ENCODE data around the gene SLC38A1.
"Not testable (repeated sequence)": the region's sequence is repeated elsewhere in the genome, so short reads cannot be mapped to it uniquely, and the experiment has no call there.

SLC38A1 gene

DNA sequence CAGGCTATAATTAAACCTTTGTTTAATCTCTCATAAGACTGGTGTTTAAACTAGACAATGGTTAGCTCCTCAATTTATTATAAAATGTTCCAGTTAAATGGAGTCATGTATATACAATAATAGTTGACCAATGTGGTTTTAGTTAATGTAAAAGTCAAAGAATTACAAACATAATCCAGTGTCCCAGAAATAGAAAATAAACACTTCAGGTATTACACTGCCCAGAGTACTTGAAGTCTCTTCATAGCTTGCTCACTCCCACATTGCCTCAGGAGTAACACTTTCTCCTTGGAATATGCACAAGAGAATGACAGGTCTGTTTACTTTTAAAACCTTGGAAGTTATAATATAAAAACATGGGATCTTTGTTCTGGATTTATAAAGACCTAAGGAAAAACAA is 60.5 kb downstream of the SLC38A1 start:
- no peak for DNase-seq

DNA sequence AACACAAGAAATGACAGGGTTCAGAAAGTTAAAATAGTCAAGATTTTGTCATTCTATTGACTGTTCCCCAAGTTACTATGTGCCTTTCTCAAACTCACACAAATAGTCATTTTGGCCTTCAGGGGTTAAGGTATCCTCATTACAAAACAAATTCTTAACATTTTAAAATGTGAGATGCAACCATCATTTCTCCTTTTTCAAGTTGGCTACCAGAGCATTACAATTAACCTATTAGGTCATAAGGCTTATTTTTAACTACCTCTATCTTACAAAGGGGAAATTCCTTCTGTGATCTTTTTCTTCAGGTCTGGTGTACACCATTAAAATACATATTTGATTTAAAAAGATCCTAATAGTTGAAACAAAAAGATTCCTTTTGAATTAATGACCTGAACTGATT is 61.2 kb downstream of the SLC38A1 start:
- no peak for DNase-seq

DNA sequence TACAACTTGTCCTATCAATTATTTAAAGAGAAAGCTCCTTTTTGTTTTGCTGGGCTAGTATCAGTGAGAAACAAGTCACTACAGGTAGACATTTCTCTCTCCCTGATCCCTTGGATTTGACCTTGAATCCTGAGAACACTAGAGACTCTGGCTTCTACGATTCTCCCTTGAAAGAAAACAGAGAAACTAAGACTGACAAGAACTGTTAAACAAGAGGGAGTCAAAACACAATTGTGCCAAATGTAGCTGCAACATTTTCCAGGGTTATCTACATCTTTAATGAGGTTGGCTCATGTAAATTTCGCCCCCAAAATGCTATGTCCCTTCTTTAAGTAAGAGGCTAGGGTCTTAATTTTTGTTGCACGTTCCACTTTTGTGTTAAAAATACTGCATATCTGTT is 62.4 kb downstream of the SLC38A1 start:
- DNase-seq, result no peak

DNA sequence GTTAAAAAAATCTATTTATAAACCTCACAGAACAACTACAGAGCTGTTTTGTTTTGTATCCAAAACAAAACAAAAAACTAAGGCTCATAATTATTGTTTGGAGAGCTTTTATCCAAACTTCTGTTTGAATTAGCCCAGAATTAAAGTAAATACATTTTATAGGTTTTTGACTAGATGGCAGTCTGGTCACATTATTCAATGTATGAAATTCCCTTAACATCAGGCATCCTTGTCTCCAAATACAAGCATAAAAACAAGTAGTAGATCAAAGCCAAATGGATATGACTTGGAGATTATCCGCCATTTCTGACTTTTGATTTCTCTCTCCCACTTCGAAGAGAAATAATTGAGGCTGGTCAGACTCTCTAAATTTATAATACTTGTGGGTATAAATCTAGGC is 63.5 kb downstream of the SLC38A1 start:
- no peak for DNase-seq

DNA sequence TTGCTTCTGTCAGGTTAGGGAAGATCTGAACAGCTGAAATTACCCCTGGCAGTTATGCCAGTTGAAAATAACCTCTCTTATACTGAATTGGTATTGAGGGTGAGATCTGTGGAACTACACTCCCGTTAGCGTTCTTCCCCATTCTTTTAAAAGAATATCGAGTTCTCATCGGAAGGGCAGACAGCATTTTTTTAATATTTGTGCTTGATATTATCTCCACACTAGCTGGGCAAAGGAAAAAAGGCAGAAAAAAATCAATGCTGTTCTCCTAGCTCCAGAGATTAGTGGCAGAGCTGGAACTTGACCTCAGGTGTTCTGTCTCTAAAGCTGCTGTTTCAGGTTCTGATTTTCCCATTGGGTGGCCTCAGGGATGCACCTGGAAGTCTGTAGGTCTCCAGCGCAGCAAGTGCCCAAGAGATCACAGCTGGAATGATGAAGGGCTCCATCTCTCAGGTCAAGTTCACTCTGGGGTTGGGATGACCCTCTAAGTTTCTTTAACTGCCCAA is 67.5 kb downstream of the SLC38A1 start:
- no peak for DNase-seq

DNA sequence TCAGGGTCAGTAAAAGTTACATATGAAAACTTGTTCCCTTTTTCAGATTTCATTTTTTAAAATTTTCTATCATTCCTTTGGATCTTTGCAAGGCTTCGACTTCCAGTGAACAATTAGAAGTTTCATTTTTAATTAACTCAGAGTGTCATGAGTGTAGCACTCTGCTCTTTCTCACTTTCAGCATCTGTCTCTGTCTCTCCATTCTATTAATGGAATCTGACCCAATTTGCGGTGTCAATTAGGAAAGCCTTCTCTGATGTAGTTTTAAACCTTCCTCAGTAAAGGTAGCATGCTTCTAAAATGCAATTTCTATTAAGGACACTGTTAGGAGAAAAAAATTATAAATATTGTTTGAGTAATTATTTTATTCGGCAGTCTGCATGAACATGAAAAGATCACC is 68.3 kb downstream of the SLC38A1 start:
- DNase-seq, result no peak

DNA sequence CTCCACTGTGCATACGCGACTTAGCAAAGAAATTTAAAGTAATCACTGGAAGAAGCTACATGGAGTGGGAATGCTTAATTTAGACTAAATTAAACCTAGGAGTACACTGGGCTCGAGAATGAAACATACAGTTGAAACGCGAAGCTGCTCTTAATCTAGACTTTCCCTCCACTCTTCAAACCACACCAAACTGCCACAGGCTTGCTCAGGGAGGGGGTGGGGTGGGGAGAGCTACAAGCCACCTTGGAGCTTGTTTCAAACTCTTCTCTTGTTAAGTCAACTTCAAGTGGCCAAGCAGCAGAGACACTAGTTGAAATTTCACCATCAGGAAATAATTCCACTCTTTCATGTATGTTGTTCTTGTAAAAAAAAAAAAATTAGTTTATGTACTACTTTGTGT is 69.9 kb downstream of the SLC38A1 start:
- no peak for DNase-seq

DNA sequence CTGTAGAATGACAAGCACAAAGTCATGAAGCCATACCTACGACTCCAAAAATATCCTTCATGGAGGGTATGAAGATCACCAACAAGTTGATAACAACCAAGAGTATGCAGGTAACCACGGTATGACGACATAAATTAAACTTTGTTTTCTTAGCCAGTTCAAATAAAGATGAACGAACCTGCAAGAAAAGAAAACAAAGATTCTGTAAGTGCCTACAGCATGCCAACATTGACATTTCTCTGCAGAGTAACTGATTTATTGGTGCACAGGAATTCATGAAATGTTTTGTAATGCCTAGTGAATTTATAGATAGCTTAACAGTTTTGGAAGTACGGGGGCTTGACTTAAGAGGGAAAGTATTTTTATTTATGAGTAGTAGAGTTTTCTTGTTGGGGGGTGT is 71.0 kb downstream of the SLC38A1 start:
- DNase-seq, result no peak

DNA sequence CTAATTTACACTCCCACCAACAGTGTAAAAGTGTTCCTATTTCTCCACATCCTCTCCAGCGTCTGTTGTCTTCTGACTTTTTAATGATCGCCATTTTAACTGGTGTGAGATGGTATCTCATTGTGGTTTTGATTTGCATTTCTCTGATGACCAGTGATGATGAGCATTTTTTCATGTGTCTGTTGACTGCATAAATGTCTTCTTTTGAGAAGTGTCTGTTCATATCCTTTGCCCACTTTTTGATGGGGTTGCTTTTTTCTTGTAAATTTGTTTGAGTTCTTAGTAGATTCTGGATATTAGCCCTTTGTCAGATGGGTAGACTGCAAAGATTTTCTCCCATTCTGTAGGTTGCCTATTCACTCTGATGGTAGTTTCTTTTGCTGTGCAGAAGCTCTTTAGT is 78.3 kb downstream of the SLC38A1 start:
- DNase-seq, result not testable (repeated sequence)

DNA sequence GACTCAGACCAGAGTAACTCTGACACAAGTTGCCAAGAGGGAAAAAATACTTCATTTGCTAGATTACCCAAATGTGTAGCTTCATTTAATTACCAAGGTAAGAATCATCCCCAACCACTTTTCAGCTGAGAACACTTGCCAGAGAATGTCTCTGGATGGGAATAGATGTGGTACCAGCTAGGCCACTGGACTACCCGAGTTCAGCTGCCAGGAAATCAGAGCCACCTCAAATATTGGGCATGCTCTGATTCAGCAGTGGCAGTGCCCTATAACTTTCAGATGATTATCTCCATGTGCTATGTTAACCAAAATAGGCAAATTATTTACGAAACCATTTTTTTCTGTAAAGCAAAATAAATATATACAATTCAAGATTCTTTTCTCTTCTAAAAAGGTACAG is 80.7 kb downstream of the SLC38A1 start:
- no peak for DNase-seq

DNA sequence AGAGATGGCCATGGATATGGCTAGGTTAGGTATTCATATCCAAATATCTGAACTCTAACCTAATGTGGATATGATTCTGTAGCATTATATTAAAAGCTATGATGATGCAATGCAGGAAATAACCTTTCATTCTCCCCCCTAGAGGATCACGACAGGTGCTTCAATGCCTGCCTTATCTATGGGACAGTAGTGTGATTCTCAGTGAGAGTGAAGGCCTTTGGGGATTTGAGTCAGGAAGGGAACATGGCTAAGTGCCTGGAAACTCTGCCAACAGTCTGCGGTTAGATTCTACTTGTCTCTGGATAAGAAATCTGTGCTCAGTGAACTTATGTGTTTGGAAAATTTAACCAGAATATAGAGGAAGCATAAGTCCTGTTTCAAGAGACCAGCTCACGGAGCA is 81.8 kb downstream of the SLC38A1 start:
- no peak for DNase-seq

DNA sequence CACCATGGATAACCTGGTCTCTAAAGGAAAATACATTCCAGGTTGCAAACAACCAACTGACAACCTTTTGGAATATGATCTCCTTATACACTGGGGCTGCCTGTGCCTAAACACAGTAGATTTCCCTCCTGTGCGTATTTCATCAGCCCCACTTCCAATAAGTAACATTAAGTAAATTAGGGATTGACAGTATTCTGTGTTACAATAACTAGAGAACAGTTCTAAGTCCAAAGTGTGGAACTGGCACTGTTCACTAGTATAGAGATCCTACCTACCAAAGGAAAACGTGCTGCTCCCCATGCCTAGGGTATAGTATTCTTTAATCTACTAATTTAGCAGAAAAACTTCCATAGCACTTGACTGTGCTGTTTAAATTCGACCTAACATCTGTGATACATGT is 82.8 kb downstream of the SLC38A1 start:
- no peak for DNase-seq

DNA sequence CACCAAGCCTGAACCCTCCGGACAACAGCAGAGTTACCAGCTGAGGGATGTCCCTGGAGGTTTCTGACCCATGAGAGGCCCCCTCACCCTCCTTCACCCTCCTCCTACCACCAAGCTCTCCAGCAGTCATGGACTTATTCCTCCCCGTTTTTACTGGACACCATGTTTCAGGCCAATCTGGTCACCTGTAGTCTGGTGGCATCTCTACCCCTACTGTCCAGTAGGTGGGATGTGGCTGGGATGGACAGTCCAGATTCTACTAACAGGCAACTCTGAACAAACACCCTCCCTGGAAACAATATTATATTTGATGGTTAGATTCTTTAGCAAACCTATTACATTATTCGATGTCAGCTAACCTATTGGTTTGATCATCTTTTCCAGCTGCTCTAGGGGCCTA is 83.2 kb downstream of the SLC38A1 start:
- DNase-seq, result no peak

DNA sequence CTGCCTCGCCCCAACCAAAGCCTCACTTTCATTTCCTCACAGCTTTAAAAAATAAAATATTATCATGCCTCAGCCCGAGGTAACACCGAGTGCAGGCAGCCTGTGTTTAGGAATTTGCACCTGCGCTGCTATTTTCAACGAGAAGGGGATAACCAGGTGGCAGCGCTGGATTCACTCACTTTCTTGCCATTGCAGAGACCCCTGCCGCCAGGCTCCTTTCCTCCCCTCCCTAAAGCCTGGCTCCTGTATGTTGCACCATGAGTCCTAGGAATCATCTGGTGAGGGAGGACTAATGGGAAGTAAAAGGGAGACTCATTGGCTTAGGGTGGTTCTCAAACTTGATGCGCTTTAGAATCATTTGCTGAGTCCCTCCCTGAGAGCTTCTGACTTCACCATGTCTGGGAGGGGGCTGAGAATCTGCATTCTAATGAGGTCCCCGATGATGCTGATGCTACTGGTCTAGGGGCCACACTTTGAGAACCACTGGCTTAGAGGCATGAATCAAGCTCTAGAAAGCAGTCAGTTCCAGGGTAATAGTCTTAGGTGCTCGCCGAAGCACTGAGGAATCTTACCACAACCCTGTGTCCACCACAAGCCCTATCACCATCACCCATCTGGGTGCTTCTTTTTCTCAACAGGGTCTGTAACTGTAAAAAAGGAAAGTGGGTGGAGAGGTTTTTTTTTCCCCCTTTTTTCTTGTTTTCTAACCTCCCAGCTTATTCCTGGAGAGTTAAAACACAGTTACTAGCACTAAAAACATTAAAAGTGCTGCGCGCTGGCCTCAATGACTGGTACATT is 83.8 kb downstream of the SLC38A1 start:
- DNase-seq, result no peak

DNA sequence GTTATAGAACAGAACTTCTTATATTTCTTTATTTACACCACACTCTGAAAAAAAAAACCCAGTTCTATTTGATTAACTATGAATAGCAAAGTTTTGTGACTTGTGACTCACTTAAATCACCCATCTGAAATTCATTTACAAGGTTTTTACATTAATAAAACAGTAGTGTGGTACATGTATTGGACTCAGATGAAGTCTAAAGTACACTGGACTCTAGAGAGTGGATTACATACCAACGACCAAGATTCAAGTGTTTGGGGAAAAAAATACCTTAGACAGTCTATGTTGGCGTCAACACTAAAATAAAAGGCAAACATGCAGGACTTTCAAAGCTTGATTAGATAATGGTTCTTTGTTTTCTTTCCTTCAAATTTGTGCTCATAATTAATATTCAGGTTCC is 85.7 kb downstream of the SLC38A1 start:
- DNase-seq, result no peak

DNA sequence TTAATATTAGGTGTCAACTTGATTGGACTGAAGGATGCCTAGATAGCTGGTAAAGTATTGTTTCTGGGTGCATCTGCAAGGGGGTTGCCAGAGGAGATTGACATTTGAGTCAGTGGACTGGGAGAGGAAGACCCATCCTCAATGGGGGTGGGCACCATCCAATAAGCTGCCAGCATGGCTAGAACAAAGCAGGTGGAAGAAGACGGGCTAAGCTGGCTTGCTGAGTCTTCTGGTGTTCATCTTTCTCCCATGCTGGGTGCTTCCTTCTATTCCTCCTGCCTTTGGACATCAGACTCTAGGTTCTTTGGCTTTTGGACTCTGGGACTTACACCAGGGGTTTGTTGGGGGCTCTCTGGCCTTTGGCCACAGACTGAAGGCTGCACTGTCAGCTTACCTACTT is 87.4 kb downstream of the SLC38A1 start:
- DNase-seq, result no peak

DNA sequence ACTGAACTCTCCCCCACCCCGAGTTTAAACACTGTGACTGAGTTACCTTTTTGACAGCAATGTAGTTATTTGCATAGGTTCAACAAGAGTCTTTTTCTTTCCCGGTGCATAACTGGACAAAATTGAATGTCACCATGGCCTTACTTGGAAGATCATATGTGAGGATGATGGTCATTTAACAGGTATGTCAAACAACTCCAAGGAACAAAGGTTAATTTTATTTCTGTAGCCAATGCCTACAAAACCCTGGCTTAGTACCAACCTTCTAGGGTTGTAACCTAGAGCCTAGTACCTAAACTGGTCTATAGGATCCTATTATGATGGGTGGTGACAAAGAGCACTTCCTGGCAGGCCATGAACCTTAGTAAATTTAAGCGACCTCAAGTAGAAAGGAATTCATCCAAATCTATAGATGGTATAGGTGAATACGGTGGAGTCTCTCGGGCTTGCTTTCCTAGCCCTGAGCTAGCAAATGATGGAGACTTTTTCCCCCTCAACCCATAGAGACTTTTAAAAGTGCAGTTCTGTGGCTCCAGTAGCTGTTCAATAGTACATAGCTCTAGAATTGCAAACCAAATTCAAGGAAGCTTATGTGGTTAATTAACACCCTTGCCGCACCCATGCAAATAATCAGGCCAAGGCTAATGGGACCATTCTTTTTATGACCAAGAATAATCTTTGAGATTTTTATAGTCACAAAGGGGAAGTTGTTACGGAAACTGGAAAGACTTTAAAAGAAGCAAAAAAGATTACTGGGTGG is 89.0 kb downstream of the SLC38A1 start:
- DNase-seq, result no peak

DNA sequence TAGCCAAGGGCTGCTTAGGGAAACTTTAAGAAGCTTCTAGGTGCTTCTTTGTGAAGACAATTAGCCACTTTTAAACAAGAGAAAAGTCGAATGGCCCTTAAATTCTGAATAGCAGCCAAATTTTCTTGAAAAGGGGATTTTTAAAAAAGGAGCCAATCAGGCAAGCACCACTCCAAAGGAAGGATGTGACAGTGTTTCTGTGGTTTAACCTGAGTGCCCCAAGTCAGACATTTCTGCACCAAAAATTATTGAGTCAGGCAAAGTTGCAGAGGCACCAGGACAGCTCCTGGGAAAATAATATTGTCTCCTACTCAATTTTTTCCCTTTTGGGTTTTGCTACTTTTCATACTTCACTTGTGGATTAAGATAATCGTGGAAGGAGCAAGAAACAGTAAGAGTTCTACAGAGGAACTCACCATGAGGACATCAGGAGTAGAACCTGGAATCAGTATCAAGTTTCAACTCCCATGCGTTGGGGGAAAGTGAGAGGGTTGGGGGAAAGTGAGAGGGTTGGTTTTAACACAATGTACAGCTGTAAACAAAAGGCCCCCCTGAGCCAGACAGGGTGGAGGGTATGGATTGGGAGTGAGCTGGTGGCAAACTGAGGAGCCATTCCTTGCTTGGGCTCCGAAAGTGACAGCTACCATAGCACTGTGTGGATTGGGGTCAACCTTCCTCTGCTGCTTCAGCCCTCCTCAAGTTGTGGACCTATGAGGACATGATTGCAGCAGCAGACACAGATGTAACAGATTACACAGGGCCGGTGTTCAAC is 90.8 kb downstream of the SLC38A1 start:
- DNase-seq, result no peak

DNA sequence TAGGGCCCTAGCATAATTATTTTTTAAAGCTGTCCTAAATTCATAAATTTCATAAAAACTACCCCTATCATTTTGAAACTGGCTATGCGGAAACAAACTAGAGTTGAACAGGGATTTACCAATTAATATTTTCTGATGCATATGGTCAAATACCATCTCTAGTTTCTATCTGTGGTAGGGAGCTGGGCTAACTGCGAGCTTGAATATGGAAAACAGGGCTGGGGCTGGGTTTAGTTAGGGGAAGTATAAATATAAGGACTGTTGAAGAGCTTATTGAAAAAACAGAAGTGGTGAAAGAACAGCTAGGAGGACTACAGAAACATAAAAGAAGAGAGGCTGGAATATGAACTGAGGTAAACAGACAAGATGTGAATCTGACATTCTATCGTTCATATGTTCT is 91.8 kb downstream of the SLC38A1 start:
- no peak for DNase-seq

DNA sequence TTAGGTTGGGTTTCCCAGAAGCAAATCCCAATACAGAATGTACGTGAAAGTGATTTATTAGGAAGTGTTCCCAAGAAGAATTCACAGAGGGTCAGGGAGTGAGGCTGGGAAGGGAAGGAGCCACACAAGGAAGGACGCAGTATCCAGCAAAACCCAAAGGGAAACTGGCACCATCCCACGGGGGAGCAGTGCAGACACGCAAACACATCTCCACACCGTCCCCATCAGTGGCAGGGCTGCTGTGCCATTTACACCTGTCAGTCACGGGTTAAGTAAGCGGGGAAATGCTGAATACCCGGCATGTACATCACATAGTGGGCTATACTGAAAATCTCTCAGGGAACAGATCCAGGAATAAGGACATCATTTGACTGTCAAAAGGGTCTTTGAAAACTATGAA is 93.9 kb downstream of the SLC38A1 start:
- DNase-seq, result no peak

DNA sequence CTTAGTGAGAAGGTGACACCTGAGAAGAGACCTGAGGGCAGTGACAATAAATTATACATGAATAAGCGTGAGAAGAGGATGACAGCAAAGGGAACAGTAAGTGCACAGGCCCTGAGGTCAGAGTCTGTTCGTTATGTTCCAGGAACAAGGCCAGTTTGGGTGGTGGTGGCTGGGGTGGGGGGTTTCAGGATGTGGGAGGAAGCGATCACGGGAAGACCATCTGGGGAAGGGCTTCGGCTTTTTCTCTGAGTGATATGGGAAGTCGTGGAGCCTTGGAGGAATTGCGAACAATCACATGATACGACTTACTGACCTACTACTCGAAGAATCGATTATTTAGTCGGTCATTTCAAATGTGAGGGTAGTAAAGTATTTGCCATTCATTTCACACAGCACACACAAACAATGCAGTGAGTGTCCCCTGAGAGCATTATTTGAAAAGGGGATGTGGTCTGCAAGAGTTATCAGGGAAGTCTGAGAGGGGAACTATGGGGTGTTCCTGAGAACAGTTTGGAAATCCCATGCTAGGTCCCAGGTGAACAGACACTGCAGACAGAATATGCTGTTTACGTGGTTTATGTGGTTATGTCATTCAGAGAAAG is 94.7 kb downstream of the SLC38A1 start:
- DNase-seq, result no peak

DNA sequence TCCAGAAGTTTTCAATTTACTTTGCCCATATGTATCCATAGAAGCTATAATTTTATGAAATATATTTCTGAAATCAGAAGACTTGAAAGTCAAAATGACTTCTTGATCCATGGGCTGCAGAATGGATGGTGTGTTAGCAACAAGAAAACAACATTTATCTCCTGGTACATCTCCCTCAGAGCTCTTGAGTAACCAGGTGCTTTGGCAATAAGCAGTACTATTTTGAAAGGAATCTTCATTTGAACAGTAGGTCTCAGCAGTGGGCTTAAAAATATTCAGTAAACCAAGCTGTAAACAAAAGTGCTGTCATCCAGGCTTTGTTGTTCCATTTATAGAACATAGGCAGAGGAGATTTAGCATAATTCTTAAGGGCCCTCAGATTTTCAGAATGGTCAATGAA is 100.4 kb downstream of the SLC38A1 start:
- no peak for DNase-seq

DNA sequence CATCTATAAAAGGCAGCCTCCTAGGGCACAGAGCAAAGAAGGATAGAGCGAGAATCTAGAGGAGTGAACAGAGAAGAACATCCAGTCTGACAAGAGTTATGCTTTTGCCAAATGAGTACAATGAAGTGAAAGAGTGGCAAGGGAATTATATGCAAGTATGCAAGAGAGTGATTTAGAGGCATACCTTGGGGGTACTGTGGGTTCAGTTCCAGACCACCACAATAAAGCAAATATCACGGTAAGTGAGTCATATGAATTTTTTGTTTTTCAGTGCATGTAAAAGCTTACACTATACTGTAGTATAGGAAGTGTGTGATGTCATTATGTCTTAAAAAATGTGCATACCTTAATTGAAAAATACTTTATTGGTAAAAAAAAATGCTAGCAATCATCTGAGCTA is 101.4 kb downstream of the SLC38A1 start:
- DNase-seq, result no peak
